Endodermal cell (in vitro differentiated cells): ENCODE measurements around the gene KITLG. TPM values are rescaled to one million over a fixed set of nuclear protein-coding genes. Genes with fewer than 3 reads are reported as not detected.

Source experiments
- DNase-seq: peaks from one replicate; pipeline ENCODE4 v3.0.0-alpha.2; 2017
- H3K27ac ChIP-seq: 2 replicates; pipeline ENCODE4 v1.5.1; 2013; ENCODE audit warnings: mild to moderate bottlenecking, low read depth, low read length, moderate library complexity
- H3K27me3 ChIP-seq: 2 replicates; pipeline ENCODE4 v1.6.1; 2013; ENCODE audit warnings: mild to moderate bottlenecking, low read length, moderate library complexity; ENCODE audit not compliant: insufficient read depth, control insufficient read depth, poor library complexity, severe bottlenecking
- H3K36me3 ChIP-seq: 2 replicates; pipeline ENCODE4 v1.7.0; 2013; ENCODE audit warnings: mild to moderate bottlenecking, low read length, moderate library complexity; ENCODE audit not compliant: control insufficient read depth, insufficient read depth
- H3K4me1 ChIP-seq: one replicate; pipeline ENCODE4 v1.7.0; 2013; ENCODE audit warnings: low read length; ENCODE audit not compliant: control insufficient read depth, insufficient read depth
- H3K4me3 ChIP-seq: 2 replicates; pipeline ENCODE4 v1.5.1; 2013; ENCODE audit warnings: mild to moderate bottlenecking, low read length, moderate library complexity
- H3K9ac ChIP-seq: 2 replicates; pipeline ENCODE4 v1.6.1; 2013; ENCODE audit warnings: mild to moderate bottlenecking, low read length, moderate library complexity; ENCODE audit not compliant: poor library complexity, severe bottlenecking; ENCODE audit errors: extremely low read depth
- H3K9me3 ChIP-seq: 2 replicates; pipeline ENCODE4 v1.6.1; 2013; ENCODE audit warnings: mild to moderate bottlenecking, low read length, moderate library complexity; ENCODE audit not compliant: control insufficient read depth
- H3K27ac Mint-ChIP-seq: 2 replicates; pipeline ENCODE4 v1.8.0; 2020; ENCODE audit warnings: mixed read lengths
- H3K27me3 Mint-ChIP-seq: 2 replicates; pipeline ENCODE4 v1.8.0; 2021; ENCODE audit warnings: mild to moderate bottlenecking, mixed read lengths; ENCODE audit not compliant: insufficient read depth
- H3K36me3 Mint-ChIP-seq: 2 replicates; pipeline ENCODE4 v1.8.0; 2020; ENCODE audit warnings: low read depth, mixed read lengths
- H3K4me1 Mint-ChIP-seq: 2 replicates; pipeline ENCODE4 v1.8.0; 2020; ENCODE audit warnings: mixed read lengths
- H3K4me3 Mint-ChIP-seq: 2 replicates; pipeline ENCODE4 v1.8.0; 2020; ENCODE audit warnings: mild to moderate bottlenecking, moderate library complexity, mixed read lengths
- H3K9me3 Mint-ChIP-seq: 2 replicates; pipeline ENCODE4 v1.8.0; 2020; ENCODE audit warnings: mild to moderate bottlenecking, mixed read lengths
- WGBS, 2 experiments: methylation state at CpG; one replicate each; pipeline versions ENCODE4 v1.1.5 to v1.1.7; 2013; ENCODE audit warnings: missing lambda C conversion rate in 2 of 2, mixed read lengths in 1 of 2; ENCODE audit not compliant: insufficient coverage in 1 of 2, insufficient read length in 1 of 2; 5-methylcytosine and 5-hydroxymethylcytosine counted together
- total RNA-seq, 2 donors: library from RNA; stranded (reverse); fragmentation: NEBNext Ultra II Directional in 1 of 2; extraction: Animal tissue kit (Norgen Biotek cat#: 25700) in 1 of 2; gene quantifications; 2 replicates in 1 of 2; 3 replicates in 1 of 2; pipeline ENCODE4 v1.2.1, GENCODE V29; 2021
- TF ChIP-seq, protein P1 (sequence below): fragments of 200-600 bp; sonication (generic); conservative IDR thresholded peaks from 2 replicates; pipeline ENCODE4 v1.5.0; 2021; ENCODE audit warnings: antibody characterized with exemption, mild to moderate bottlenecking

The KITLG gene
- total RNA-seq, 2 donors from 2014 or later: 7.0 to 14.3 TPM

DNA sequence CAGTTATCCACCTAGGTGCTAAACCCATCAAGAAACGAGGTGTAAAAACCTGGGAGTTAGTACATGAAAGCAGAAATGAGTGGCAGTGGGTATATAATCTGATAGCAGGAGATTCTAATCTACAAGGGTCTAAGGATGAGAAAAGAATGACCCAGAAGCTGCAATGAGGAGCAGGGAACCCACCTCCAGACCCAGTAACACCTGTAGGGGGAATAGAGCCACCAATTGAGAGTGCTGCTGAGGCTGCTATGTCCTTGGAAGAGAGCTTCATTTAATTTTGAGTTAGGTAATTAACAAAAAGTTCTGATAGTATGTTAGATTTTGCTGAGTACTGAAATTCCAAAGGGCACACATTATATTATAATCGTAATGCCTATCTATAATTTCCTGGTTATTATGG lies 89.8 kb downstream of the KITLG start:
- H3K27ac ChIP-seq: no peak overlapping the region
- no peak for DNase-seq
- H3K4me3 ChIP-seq: no peak overlapping the region
- Mint-ChIP-seq H3K4me3 (no peak overlapping the region), H3K4me1 (no peaks in the 10 kb centered on the region), H3K27me3 (no peaks in the 10 kb centered on the region), H3K9me3 (no peaks in the 10 kb centered on the region), H3K27ac (no peak overlapping the region), H3K36me3 (no peaks in the 10 kb centered on the region)
- H3K9me3 ChIP-seq: no peaks in the 10 kb centered on the region
- H3K27me3 ChIP-seq: no peaks in the 10 kb centered on the region
- WGBS, 2 experiments: 92 to 100% methylated on average over 1 to 2 of the region's 2 CpGs
- H3K4me1 ChIP-seq: no peaks in the 10 kb centered on the region
- H3K9ac ChIP-seq: no peak overlapping the region
- TF ChIP-seq, protein P1, sequence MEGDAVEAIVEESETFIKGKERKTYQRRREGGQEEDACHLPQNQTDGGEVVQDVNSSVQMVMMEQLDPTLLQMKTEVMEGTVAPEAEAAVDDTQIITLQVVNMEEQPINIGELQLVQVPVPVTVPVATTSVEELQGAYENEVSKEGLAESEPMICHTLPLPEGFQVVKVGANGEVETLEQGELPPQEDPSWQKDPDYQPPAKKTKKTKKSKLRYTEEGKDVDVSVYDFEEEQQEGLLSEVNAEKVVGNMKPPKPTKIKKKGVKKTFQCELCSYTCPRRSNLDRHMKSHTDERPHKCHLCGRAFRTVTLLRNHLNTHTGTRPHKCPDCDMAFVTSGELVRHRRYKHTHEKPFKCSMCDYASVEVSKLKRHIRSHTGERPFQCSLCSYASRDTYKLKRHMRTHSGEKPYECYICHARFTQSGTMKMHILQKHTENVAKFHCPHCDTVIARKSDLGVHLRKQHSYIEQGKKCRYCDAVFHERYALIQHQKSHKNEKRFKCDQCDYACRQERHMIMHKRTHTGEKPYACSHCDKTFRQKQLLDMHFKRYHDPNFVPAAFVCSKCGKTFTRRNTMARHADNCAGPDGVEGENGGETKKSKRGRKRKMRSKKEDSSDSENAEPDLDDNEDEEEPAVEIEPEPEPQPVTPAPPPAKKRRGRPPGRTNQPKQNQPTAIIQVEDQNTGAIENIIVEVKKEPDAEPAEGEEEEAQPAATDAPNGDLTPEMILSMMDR: no peak
- no peaks in the 10 kb centered on the region for H3K36me3 ChIP-seq

DNA sequence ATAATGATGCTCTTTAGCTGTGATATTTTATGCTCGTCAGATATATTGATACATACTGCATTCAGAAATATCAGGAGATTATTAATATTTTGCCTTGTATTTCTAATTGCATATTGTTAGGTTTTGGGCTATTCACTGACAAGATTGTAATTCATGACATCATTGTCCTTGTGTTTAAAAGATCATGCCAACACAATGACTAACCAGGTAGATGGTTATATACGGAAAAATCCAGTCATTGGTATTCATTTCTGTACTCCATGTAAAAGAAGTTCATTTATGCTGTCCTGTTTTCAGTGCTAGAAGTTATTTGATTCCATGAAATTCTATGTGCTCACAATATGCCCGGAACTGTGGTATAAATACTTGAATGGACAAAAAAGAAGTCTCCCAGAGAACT lies 107.5 kb downstream of the KITLG start:
- no peaks in the 10 kb centered on the region for H3K27me3 Mint-ChIP-seq
- H3K4me1 Mint-ChIP-seq: no peaks in the 10 kb centered on the region
- H3K9me3 Mint-ChIP-seq: peaks cover 27% of the 10 kb centered on the region
- Histone ChIP-seq H3K36me3 (no peaks in the 10 kb centered on the region), H3K27me3 (no peaks in the 10 kb centered on the region), H3K4me1 (no peaks in the 10 kb centered on the region), H3K27ac (no peak overlapping the region), H3K4me3 (no peak overlapping the region), H3K9me3 (no peaks in the 10 kb centered on the region), H3K9ac (no peak overlapping the region)
- no peaks in the 10 kb centered on the region for H3K36me3 Mint-ChIP-seq
- H3K4me3 Mint-ChIP-seq: no peak overlapping the region
- no peak overlapping the region for H3K27ac Mint-ChIP-seq
- 95 to 98% methylated on average over 2 to 3 of the region's 3 CpGs for WGBS, 2 experiments
- TF ChIP-seq, protein P1: no peak
- no peak for DNase-seq

- Mint-ChIP-seq H3K27ac (no peak overlapping the region), H3K27me3 (no peaks in the 10 kb centered on the region), H3K4me3 (no peak overlapping the region), H3K4me1 (no peaks in the 10 kb centered on the region), H3K36me3 (peaks cover 3% of the 10 kb centered on the region), H3K9me3 (peaks cover 27% of the 10 kb centered on the region)
- no peak overlapping the region for H3K27ac ChIP-seq
- no peaks in the 10 kb centered on the region for H3K27me3 ChIP-seq
- TF ChIP-seq, protein P1: no peak
- H3K4me3 ChIP-seq: no peak overlapping the region
- H3K4me1 ChIP-seq: no peaks in the 10 kb centered on the region
- no peaks in the 10 kb centered on the region for H3K36me3 ChIP-seq
- no peaks in the 10 kb centered on the region for H3K9me3 ChIP-seq
- 90 to 93% methylated on average over 2 of the region's 2 CpGs for WGBS, 2 experiments
- no peak overlapping the region for H3K9ac ChIP-seq
- no peak for DNase-seq
These were observed 108.0 kb downstream of the KITLG start for GRCh38 chr12:88472248-88472647.
